Uterus (tissue), 4 donors: ENCODE results near the gene TMF1. TPM values are rescaled to one million over a fixed set of nuclear protein-coding genes. Genes with fewer than 3 reads are reported as not detected.

Experiments
- DNase-seq, 2 donors: peaks; one replicate each; pipeline ENCODE4 v3.0.0-alpha.2; 2019 to 2020
- H3K27ac ChIP-seq, 2 donors: fragments of 200-600 bp; sonication (generic); 1 replicate in 1 of 2; 2 replicates in 1 of 2; pipeline ENCODE4 v1.5.1; 2016 to 2018
- H3K27me3 ChIP-seq, 2 donors: fragments of 200-600 bp; sonication (generic); one replicate each; pipeline ENCODE4 v1.5.1; 2018 to 2019; ENCODE audit warnings: control low read depth in 1 of 2
- H3K36me3 ChIP-seq, 2 donors: fragments of 200-600 bp; sonication (generic); one replicate each; pipeline ENCODE4 v1.5.1; 2019; ENCODE audit warnings: control low read depth in 1 of 2
- H3K4me1 ChIP-seq, 2 donors: fragments of 200-600 bp; sonication (generic); one replicate each; pipeline ENCODE4 v1.5.1; 2018 to 2019; ENCODE audit warnings: control low read depth in 1 of 2
- H3K4me3 ChIP-seq, 2 donors: fragments of 200-600 bp; sonication (generic); 1 replicate in 1 of 2; 2 replicates in 1 of 2; pipeline ENCODE4 v1.5.1; 2018 to 2019; ENCODE audit warnings: mild to moderate bottlenecking in 1 of 2
- H3K9me3 ChIP-seq, 2 donors: fragments of 200-600 bp; sonication (generic); one replicate each; pipeline ENCODE4 v1.5.1; 2019; ENCODE audit warnings: control low read depth in 1 of 2
- POLR2A ChIP-seq, 2 donors: fragments of 450-650 bp; IDR thresholded peaks; one replicate each; pipeline ENCODE4 v1.6.1; 2016; ENCODE audit warnings: antibody characterized with exemption in 2 of 2, mild to moderate bottlenecking in 1 of 2, moderate library complexity in 1 of 2
- intact Hi-C: fragments of 100-400 bp; cut with DNase I; formaldehyde crosslinking; loops from one replicate; pipeline ENCODE4 v1.15.1; 2023; ENCODE audit warnings: low total_unique reads
- total RNA-seq, 4 donors: library from RNA; depleted of rRNA in 3 of 4; stranded (reverse); fragments of >200 nt in 3 of 4; gene quantifications; one replicate each; pipeline versions ENCODE4 v1.1.0 to v1.2.4, GENCODE V29; 2014 to 2023
- TF ChIP-seq, protein P1 (sequence below), 4 experiments: fragments of 200-600 bp in 2 of 4; fragments of 450-650 bp in 2 of 4; sonication (generic) in 2 of 4; IDR thresholded peaks; one replicate each; pipeline ENCODE4 v1.5.1; 2016 to 2019; ENCODE audit warnings: antibody characterized with exemption in 4 of 4, mild to moderate bottlenecking in 2 of 4, moderate library complexity in 1 of 4
- donor health status: DM: yes; HTN: yes; CAD: no.

TMF1 gene
- total RNA-seq, 4 donors from 2014 or later, result 24.1 to 69.3 (median 44.9) TPM

DNA sequence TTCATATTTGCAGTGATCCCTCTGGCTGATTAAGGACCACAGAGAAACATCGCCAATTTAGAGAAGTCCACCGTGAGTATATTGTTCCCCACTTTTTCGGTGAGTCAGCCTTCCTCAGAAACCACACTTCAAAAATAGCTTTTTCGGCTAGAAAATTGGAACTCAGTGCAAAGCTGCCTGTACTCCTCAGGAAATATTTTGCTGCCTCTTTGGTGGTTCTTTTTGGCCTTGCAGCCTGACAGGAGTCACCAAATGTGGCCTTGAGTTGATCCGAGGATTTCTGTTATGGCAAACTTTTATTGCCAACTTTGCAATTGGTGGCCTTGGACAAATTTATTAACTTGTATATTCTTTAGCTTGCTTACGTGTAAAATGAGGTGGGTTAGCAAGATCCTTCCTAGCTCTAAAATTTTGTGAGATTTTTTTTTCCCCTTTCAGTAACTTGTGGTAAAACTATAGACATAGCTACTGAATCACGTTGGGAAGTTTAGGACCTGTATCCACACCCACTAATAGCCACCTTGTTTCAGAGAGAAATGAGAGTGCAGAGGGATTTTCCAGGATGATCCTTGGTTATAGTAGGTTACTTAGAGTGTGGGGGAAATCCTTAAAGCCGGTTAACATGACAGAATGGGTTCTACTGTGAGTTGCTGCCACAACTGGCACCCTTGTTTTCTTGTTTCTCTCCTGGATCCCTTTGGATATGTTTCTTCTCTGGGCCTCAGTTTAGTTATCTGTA lies 42.5 kb upstream of the TMF1 start:
- no peaks in the 10 kb centered on the region for H3K27me3 ChIP-seq
- no peak for TF ChIP-seq POLR2A (IDR thresholded peaks at IDR 0.05)
- TF ChIP-seq, protein P1, sequence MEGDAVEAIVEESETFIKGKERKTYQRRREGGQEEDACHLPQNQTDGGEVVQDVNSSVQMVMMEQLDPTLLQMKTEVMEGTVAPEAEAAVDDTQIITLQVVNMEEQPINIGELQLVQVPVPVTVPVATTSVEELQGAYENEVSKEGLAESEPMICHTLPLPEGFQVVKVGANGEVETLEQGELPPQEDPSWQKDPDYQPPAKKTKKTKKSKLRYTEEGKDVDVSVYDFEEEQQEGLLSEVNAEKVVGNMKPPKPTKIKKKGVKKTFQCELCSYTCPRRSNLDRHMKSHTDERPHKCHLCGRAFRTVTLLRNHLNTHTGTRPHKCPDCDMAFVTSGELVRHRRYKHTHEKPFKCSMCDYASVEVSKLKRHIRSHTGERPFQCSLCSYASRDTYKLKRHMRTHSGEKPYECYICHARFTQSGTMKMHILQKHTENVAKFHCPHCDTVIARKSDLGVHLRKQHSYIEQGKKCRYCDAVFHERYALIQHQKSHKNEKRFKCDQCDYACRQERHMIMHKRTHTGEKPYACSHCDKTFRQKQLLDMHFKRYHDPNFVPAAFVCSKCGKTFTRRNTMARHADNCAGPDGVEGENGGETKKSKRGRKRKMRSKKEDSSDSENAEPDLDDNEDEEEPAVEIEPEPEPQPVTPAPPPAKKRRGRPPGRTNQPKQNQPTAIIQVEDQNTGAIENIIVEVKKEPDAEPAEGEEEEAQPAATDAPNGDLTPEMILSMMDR (IDR thresholded peaks at IDR 0.05), result no peak
- H3K4me3 ChIP-seq, result no peak overlapping the region
- H3K36me3 ChIP-seq, result no peaks in the 10 kb centered on the region
- intact Hi-C loops, result no loop called here
- peaks cover 5 to 18% of the 10 kb centered on the region in 2 donors for H3K4me1 ChIP-seq
- no peaks in the 10 kb centered on the region for H3K9me3 ChIP-seq
- peak overlapping the region; percentile 46 to 69 for H3K27ac ChIP-seq
- DNase-seq, result no peak

DNA sequence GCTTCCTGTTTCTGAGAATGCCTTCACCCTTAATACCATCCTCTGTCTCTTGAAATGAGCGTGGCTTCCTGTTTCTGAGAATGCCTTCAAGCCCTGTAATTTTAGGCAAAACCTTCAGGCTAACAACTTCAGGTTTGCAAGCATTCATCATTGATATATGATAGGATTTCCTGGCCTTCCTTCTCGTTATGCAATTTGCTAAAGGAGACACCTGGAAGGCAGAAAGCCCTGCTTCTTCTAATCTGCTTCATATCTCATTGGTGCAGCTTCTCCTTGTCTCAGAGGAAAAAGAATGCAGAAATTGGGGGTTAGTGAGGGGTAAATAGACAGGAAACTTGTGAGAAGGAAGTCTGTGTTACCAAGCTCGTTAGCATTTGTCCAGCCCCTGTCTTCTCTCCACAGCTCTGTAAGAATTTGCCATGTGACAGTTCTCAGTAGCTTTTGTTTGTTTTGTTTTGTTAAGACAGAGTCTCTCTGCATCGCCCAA lies 39.9 kb upstream of the TMF1 start:
- intact Hi-C loops, result no loop called here
- H3K4me3 ChIP-seq, result no peak overlapping the region
- no peaks in the 10 kb centered on the region for H3K36me3 ChIP-seq
- H3K27ac ChIP-seq, result peak overlapping the region; percentile 4 to 69
- H3K9me3 ChIP-seq, result no peaks in the 10 kb centered on the region
- no peaks in the 10 kb centered on the region for H3K27me3 ChIP-seq
- H3K4me1 ChIP-seq, result peaks cover 19 to 23% of the 10 kb centered on the region in 2 donors
- DNase-seq, result no peak
- TF ChIP-seq POLR2A (IDR thresholded peaks at IDR 0.05), result no peak
- TF ChIP-seq, protein P1 (IDR thresholded peaks at IDR 0.05), result no peak

- Histone ChIP-seq H3K27ac (peak overlapping the region; percentile 4 to 69), H3K4me1 (peaks cover 19 to 26% of the 10 kb centered on the region in 2 donors), H3K36me3 (no peaks in the 10 kb centered on the region), H3K9me3 (no peaks in the 10 kb centered on the region), H3K27me3 (no peaks in the 10 kb centered on the region), H3K4me3 (no peak overlapping the region)
- no peak for DNase-seq
- TF ChIP-seq, protein P1 (IDR thresholded peaks at IDR 0.05), result no peak
- no peak for TF ChIP-seq POLR2A (IDR thresholded peaks at IDR 0.05)
- intact Hi-C loops, result no loop called here
Observed at GRCh38 chr3:69091389-69092029, 39.4 kb upstream of the TMF1 start.

- TF ChIP-seq POLR2A (IDR thresholded peaks at IDR 0.05), result no peak
- TF ChIP-seq, protein P1 (IDR thresholded peaks at IDR 0.05), result no peak
- Histone ChIP-seq H3K27me3 (no peaks in the 10 kb centered on the region), H3K4me3 (no peak overlapping the region), H3K27ac (peak overlapping the region in 1 of 2 donors; percentile 35), H3K9me3 (no peaks in the 10 kb centered on the region), H3K36me3 (no peaks in the 10 kb centered on the region), H3K4me1 (peaks cover 16 to 19% of the 10 kb centered on the region in 2 donors)
- DNase-seq, result no peak
- intact Hi-C loops, result no loop called here
Observed at GRCh38 chr3:69090021-69090420, 37.9 kb upstream of the TMF1 start.

DNA sequence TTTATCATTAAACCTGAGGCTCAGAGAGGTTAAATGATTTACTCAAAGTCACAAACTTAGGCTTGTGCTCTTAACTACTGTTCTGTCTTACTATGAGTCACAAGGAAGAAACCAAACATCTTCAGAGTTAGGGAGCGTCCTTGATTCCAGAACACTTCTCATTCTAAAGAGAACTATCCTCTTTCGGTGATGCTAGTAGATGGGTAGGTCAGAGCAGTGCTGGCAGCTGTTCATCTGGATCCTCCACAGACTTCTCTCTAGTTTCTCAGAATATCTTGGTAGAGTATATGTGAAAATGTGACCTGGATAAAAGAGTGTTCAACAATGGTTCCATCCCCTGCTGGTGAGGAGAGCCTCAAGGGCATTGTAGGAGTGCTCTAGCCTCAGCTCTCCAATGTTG lies 35.9 kb upstream of the TMF1 start:
- Histone ChIP-seq H3K9me3 (no peaks in the 10 kb centered on the region), H3K27me3 (no peaks in the 10 kb centered on the region), H3K36me3 (no peaks in the 10 kb centered on the region), H3K27ac (peak overlapping the region; percentile 92 to 93), H3K4me1 (peaks cover 8 to 16% of the 10 kb centered on the region in 2 donors), H3K4me3 (peak overlapping the region in 1 of 2 donors; percentile 5)
- TF ChIP-seq, protein P1 (IDR thresholded peaks at IDR 0.05), result no peak
- TF ChIP-seq POLR2A (IDR thresholded peaks at IDR 0.05), result no peak
- DNase-seq, result no peak
- intact Hi-C loops, result no loop called here
